Measurements from ENCODE around the gene MMP17. TPM values are rescaled to one million over a fixed set of nuclear protein-coding genes. Genes with fewer than 3 reads are reported as not detected.

Gene MMP17
- total RNA-seq, 1 experiment from 2014 or later = 12.6 TPM

- CTCF ChIA-PET = no interaction called here
- intact Hi-C loops (cut with micrococcal nuclease; ENCODE audit: unreplicated experiment) = no loop called here
- POLR2A ChIA-PET (ENCODE audit: low non-redundant PET) = no interaction called here
- no TSS peak for BruUV-seq (replicated peaks)
- no peak for DNase-seq (ENCODE audit: low spot score)
- H3K27ac ChIP-seq (ENCODE audit: low read depth, low read length, poor library complexity, severe bottlenecking) = no peak overlapping the region
- H3K27me3 ChIP-seq (replicated peaks; ENCODE audit: insufficient read depth, low read depth, low read length, poor library complexity) = no peaks in the 10 kb centered on the region
- H3K4me1 ChIP-seq (ENCODE audit: insufficient read depth, low read length, poor library complexity, severe bottlenecking) = peaks cover 26% of the 10 kb centered on the region
- no peak overlapping the region for H3K4me3 ChIP-seq (ENCODE audit: low read depth, low read length, poor library complexity, severe bottlenecking)
- no peaks in the 10 kb centered on the region for H3K9me3 ChIP-seq (ENCODE audit: low read depth, low read length, poor library complexity, severe bottlenecking)
- H3K36me3 ChIP-seq (ENCODE audit: insufficient read depth, low read length, poor library complexity, severe bottlenecking) = peaks cover 23% of the 10 kb centered on the region
- no peak for TF ChIP-seq EZH2 (IDR thresholded peaks at IDR 0.05; ENCODE audit: borderline replicate concordance, low read depth, low read length, poor library complexity, severe bottlenecking)
- TF ChIP-seq CTCF (conservative IDR thresholded peaks at IDR 0.05; ENCODE audit: low read depth, low read length) = no peak
Measured at GRCh38 chr12:131786331-131786730, 41.9 kb upstream of the MMP17 start.

GRCh38 chr12:131787143-131787660 is 41.0 kb upstream of the MMP17 start:
- ChIA-PET POLR2A (ENCODE audit: low non-redundant PET) (no interaction called here), CTCF (no interaction called here)
- H3K27ac ChIP-seq (ENCODE audit: low read depth, low read length, poor library complexity, severe bottlenecking) = no peak overlapping the region
- no peak for DNase-seq (ENCODE audit: low spot score)
- intact Hi-C loops (cut with micrococcal nuclease; ENCODE audit: unreplicated experiment) = no loop called here
- H3K27me3 ChIP-seq (replicated peaks; ENCODE audit: insufficient read depth, low read depth, low read length, poor library complexity) = no peaks in the 10 kb centered on the region
- peaks cover 15% of the 10 kb centered on the region for H3K36me3 ChIP-seq (ENCODE audit: insufficient read depth, low read length, poor library complexity, severe bottlenecking)
- H3K4me1 ChIP-seq (ENCODE audit: insufficient read depth, low read length, poor library complexity, severe bottlenecking) = peaks cover 26% of the 10 kb centered on the region
- BruUV-seq (replicated peaks) = no TSS peak
- H3K9me3 ChIP-seq (ENCODE audit: low read depth, low read length, poor library complexity, severe bottlenecking) = no peaks in the 10 kb centered on the region
- TF ChIP-seq CTCF (conservative IDR thresholded peaks at IDR 0.05; ENCODE audit: low read depth, low read length) (no peak), EZH2 (IDR thresholded peaks at IDR 0.05; ENCODE audit: borderline replicate concordance, low read depth, low read length, poor library complexity, severe bottlenecking) (no peak)
- H3K4me3 ChIP-seq (ENCODE audit: low read depth, low read length, poor library complexity, severe bottlenecking) = no peak overlapping the region

GRCh38 chr12:131788070-131788469 is 40.1 kb upstream of the MMP17 start:
- Histone ChIP-seq H3K36me3 (ENCODE audit: insufficient read depth, low read length, poor library complexity, severe bottlenecking) (peaks cover 13% of the 10 kb centered on the region), H3K4me1 (ENCODE audit: insufficient read depth, low read length, poor library complexity, severe bottlenecking) (peaks cover 26% of the 10 kb centered on the region), H3K27me3 (replicated peaks; ENCODE audit: insufficient read depth, low read depth, low read length, poor library complexity) (no peaks in the 10 kb centered on the region), H3K4me3 (ENCODE audit: low read depth, low read length, poor library complexity, severe bottlenecking) (no peak overlapping the region), H3K27ac (ENCODE audit: low read depth, low read length, poor library complexity, severe bottlenecking) (no peak overlapping the region), H3K9me3 (ENCODE audit: low read depth, low read length, poor library complexity, severe bottlenecking) (no peaks in the 10 kb centered on the region)
- BruUV-seq (replicated peaks) = no TSS peak
- DNase-seq (ENCODE audit: low spot score) = no peak
- no peak for TF ChIP-seq EZH2 (IDR thresholded peaks at IDR 0.05; ENCODE audit: borderline replicate concordance, low read depth, low read length, poor library complexity, severe bottlenecking)
- intact Hi-C loops (cut with micrococcal nuclease; ENCODE audit: unreplicated experiment) = no loop called here
- POLR2A ChIA-PET (ENCODE audit: low non-redundant PET) = no interaction called here
- CTCF ChIA-PET = no interaction called here

DNA sequence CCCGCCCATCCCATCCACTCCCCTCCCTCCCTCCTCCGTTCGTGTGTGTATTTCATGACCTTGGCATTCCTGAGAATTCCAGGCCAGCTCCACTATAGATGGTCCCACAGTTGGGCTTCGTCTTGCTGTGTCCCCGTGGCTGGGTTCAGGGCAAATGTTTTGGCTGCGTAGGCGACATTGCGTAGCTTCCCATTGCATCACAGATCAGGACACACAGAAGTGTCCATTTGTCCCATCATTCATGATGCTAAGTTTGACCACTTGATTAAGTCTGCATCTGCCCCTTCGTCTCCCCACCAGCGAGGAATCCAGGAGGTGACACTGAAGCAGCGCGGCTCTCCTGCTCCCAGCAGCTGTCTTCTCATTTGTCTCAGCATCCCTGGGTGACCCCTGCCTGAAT is 38.6 kb upstream of the MMP17 start:
- CTCF ChIA-PET = no interaction called here

More for the DNA sequence above, 38.6 kb upstream of the MMP17 start:
- Histone ChIP-seq H3K9me3 (ENCODE audit: low read depth, low read length, poor library complexity, severe bottlenecking) (no peaks in the 10 kb centered on the region), H3K4me1 (ENCODE audit: insufficient read depth, low read length, poor library complexity, severe bottlenecking) (peaks cover 13% of the 10 kb centered on the region), H3K27ac (ENCODE audit: low read depth, low read length, poor library complexity, severe bottlenecking) (no peak overlapping the region), H3K36me3 (ENCODE audit: insufficient read depth, low read length, poor library complexity, severe bottlenecking) (peaks cover 13% of the 10 kb centered on the region), H3K27me3 (replicated peaks; ENCODE audit: insufficient read depth, low read depth, low read length, poor library complexity) (no peaks in the 10 kb centered on the region), H3K4me3 (ENCODE audit: low read depth, low read length, poor library complexity, severe bottlenecking) (no peak overlapping the region)
- DNase-seq (ENCODE audit: low spot score) = no peak
- POLR2A ChIA-PET (ENCODE audit: low non-redundant PET) = no interaction called here
- BruUV-seq (replicated peaks) = no TSS peak
- intact Hi-C loops (cut with micrococcal nuclease; ENCODE audit: unreplicated experiment) = no loop called here
- TF ChIP-seq CTCF (conservative IDR thresholded peaks at IDR 0.05; ENCODE audit: low read depth, low read length) (no peak), EZH2 (IDR thresholded peaks at IDR 0.05; ENCODE audit: borderline replicate concordance, low read depth, low read length, poor library complexity, severe bottlenecking) (no peak)
